ENCODE results near the gene SLC39A3.

Gene SLC39A3

DNA sequence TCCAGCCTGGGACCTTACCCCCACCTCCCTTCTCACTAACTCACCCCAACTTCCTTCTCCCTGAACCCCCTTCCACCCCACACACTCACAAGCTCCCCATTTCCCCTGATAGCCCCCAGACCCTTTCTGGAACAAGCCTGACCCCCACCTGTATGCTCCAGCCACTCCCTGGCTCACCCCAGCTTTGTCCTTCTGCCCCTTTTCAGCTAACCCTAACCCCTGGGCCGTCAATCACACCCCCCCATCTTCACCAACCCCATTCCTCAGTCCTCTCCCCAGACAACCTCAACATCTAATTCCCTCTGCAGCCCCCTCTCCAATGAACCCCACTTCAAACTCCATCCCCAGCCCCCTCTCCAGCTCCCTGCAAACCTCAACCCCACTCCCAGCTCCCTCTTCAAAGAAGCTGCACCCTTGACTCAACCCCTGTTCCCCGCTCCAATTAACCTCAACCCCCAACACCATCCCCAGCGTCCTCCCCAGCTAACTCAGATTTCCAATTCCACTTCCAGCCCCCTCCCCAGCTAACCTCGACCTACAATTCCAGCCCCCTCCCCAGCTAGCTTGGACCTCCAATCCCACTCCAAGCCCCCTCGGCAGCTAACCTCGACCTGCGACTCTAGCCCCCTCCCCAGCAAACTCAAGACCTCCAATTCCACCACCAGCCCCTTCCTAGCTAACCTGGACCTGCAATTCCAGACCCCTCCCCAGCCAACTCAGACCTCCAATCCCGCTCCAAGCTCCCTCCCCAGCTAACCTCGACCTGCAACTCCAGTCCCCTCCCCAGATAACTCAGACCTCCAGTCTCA, 38.3 kb downstream of the SLC39A3 start:
- Histone ChIP-seq H3K4me2 (ENCODE audit: low read length) (peak overlapping the region; percentile 63; the same call in 1 of the 2 replicates), H3K27me3 (ENCODE audit: insufficient read depth, low read length) (no peaks in the 10 kb centered on the region), H3K4me1 (ENCODE audit: insufficient read depth, low read length, severe bottlenecking) (peaks cover 17% of the 10 kb centered on the region), H3K9me3 (ENCODE audit: low read length) (no peaks in the 10 kb centered on the region), H3K4me3 (ENCODE audit: low read depth, low read length, poor library complexity, severe bottlenecking) (peak overlapping the region; percentile 58), H4K20me1 (ENCODE audit: insufficient read depth, low read length) (no peaks in the 10 kb centered on the region), H3K9me2 (ENCODE audit: low read depth, low read length) (no peaks in the 10 kb centered on the region), H3K79me2 (ENCODE audit: insufficient read depth, low read length) (no peaks in the 10 kb centered on the region), H3F3A (ENCODE audit: insufficient read depth, low read length) (0 out of 2 replicates have a peak, but pooled peaks cover 3% of the 10 kb centered on the region), H3K9ac (ENCODE audit: low read length) (peak overlapping the region; percentile 46; the same call in 1 of the 2 replicates), H3K27ac (ENCODE audit: low read depth, low read length, poor library complexity, severe bottlenecking) (no peak overlapping the region), H2AFZ (ENCODE audit: low read length) (no peak overlapping the region), H3K36me3 (ENCODE audit: insufficient read depth, low read length) (no peaks in the 10 kb centered on the region)
- TF ChIP-seq EZH2 (IDR thresholded peaks at IDR 0.05; ENCODE audit: borderline replicate concordance, low read length): no peak
- TF ChIP-seq, protein P1, sequence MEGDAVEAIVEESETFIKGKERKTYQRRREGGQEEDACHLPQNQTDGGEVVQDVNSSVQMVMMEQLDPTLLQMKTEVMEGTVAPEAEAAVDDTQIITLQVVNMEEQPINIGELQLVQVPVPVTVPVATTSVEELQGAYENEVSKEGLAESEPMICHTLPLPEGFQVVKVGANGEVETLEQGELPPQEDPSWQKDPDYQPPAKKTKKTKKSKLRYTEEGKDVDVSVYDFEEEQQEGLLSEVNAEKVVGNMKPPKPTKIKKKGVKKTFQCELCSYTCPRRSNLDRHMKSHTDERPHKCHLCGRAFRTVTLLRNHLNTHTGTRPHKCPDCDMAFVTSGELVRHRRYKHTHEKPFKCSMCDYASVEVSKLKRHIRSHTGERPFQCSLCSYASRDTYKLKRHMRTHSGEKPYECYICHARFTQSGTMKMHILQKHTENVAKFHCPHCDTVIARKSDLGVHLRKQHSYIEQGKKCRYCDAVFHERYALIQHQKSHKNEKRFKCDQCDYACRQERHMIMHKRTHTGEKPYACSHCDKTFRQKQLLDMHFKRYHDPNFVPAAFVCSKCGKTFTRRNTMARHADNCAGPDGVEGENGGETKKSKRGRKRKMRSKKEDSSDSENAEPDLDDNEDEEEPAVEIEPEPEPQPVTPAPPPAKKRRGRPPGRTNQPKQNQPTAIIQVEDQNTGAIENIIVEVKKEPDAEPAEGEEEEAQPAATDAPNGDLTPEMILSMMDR (IDR thresholded peaks at IDR 0.05; ENCODE audit: low read length): no peak

DNA sequence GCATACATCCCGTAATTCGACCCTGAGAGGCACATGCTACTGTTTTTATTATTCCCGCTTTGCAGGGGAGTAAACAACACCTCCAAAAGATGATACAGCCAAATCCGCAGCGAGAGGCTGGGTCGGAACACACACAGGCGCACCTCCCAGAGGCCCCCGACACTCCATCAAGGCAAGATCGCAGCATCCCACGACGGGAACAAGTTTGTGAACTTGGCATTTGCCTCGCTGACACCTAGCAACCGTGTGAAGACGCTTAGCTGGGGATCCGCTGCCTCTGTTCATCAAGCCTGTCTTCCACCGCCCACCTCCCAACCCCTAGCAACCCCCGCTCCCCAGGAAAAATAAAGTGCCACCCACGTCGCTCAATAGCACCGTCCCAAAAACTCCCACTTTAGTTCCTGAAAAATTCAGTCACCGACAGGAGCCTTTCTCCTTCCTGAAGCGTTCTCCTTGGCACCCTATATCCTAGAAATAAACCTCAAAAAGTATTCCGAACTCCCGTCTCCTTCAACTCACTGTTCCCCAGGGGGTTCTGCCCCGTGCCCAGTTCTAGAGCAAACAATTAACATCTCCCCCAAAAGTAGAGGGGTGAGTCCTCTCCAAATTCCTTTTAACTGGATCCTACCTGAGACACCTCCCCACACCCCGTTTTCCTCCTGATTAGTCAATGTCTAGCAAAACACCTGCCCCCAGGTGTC, 39.0 kb downstream of the SLC39A3 start:
- Histone ChIP-seq H3K27me3 (ENCODE audit: insufficient read depth, low read length) (no peaks in the 10 kb centered on the region), H3K27ac (ENCODE audit: low read depth, low read length, poor library complexity, severe bottlenecking) (no peak overlapping the region), H3F3A (ENCODE audit: insufficient read depth, low read length) (0 out of 2 replicates have a peak, but pooled peaks cover 3% of the 10 kb centered on the region), H2AFZ (ENCODE audit: low read length) (no peak overlapping the region), H3K79me2 (ENCODE audit: insufficient read depth, low read length) (no peaks in the 10 kb centered on the region), H3K9me3 (ENCODE audit: low read length) (no peaks in the 10 kb centered on the region), H3K4me1 (ENCODE audit: insufficient read depth, low read length, severe bottlenecking) (peaks cover 17% of the 10 kb centered on the region), H3K4me2 (ENCODE audit: low read length) (no peak overlapping the region), H3K4me3 (ENCODE audit: low read depth, low read length, poor library complexity, severe bottlenecking) (no peak overlapping the region), H3K9ac (ENCODE audit: low read length) (no peak overlapping the region), H3K9me2 (ENCODE audit: low read depth, low read length) (no peaks in the 10 kb centered on the region), H4K20me1 (ENCODE audit: insufficient read depth, low read length) (no peaks in the 10 kb centered on the region), H3K36me3 (ENCODE audit: insufficient read depth, low read length) (no peaks in the 10 kb centered on the region)
- TF ChIP-seq EZH2 (IDR thresholded peaks at IDR 0.05; ENCODE audit: borderline replicate concordance, low read length): no peak
- TF ChIP-seq, protein P1 (IDR thresholded peaks at IDR 0.05; ENCODE audit: low read length): no peak

DNA sequence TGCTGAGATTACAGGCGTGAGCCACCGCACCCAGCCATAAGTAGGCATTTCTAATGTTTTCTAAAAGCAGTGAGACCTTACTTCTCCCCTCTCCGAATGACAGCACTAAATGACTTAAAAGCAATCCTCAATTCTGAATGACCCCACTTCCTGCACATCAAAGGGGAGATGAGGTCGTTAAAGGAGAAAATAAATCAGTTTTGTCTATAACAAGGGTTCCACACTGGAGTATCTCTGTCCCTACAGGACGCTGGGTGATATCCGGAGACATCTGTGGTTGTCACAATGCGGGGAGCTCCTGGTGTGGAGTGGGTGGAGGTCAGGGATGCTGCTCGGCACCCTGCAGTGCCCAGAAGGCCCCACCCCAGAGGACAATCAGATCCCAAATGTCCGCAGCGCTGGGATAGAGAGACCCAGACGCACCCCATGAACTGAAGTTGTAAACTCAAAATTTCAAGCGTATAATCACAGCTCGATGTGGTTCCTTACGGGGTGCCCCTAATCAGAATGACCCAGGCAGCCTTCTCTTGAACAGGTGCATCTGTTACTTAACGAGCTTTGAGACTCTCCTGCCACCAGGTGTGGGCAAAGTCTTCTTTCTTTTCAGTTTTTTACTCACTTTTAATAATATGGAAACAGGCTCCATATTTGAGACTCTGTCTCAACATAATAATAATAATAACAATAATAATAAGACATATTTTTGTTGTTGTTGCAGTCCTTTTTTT, 40.2 kb downstream of the SLC39A3 start:
- H3K4me1 ChIP-seq (ENCODE audit: insufficient read depth, low read length, severe bottlenecking): peaks cover 17% of the 10 kb centered on the region
- no peak overlapping the region for H3K4me2 ChIP-seq (ENCODE audit: low read length)
- H3K79me2 ChIP-seq (ENCODE audit: insufficient read depth, low read length): no peaks in the 10 kb centered on the region
- H3K9me3 ChIP-seq (ENCODE audit: low read length): no peaks in the 10 kb centered on the region
- no peak overlapping the region for H3K4me3 ChIP-seq (ENCODE audit: low read depth, low read length, poor library complexity, severe bottlenecking)
- H3K36me3 ChIP-seq (ENCODE audit: insufficient read depth, low read length): no peaks in the 10 kb centered on the region
- H3K27me3 ChIP-seq (ENCODE audit: insufficient read depth, low read length): no peaks in the 10 kb centered on the region
- H3K9ac ChIP-seq (ENCODE audit: low read length): no peak overlapping the region
- no peak overlapping the region for H2AFZ ChIP-seq (ENCODE audit: low read length)
- H4K20me1 ChIP-seq (ENCODE audit: insufficient read depth, low read length): no peaks in the 10 kb centered on the region
- H3K9me2 ChIP-seq (ENCODE audit: low read depth, low read length): no peaks in the 10 kb centered on the region
- TF ChIP-seq, protein P1 (IDR thresholded peaks at IDR 0.05; ENCODE audit: low read length): no peak
- no peak for TF ChIP-seq EZH2 (IDR thresholded peaks at IDR 0.05; ENCODE audit: borderline replicate concordance, low read length)
- 0 out of 2 replicates have a peak, but pooled peaks cover 3% of the 10 kb centered on the region for H3F3A ChIP-seq (ENCODE audit: insufficient read depth, low read length)
- H3K27ac ChIP-seq (ENCODE audit: low read depth, low read length, poor library complexity, severe bottlenecking): no peak overlapping the region

All from OCI-LY1 (cell line).